ENCODE data around the gene ACAP3. TPM values are rescaled to one million over a fixed set of nuclear protein-coding genes. Genes with fewer than 3 reads are reported as not detected.

Gene ACAP3
- total RNA-seq, 1 donor from 2014 or later = 10.7 TPM

DNA sequence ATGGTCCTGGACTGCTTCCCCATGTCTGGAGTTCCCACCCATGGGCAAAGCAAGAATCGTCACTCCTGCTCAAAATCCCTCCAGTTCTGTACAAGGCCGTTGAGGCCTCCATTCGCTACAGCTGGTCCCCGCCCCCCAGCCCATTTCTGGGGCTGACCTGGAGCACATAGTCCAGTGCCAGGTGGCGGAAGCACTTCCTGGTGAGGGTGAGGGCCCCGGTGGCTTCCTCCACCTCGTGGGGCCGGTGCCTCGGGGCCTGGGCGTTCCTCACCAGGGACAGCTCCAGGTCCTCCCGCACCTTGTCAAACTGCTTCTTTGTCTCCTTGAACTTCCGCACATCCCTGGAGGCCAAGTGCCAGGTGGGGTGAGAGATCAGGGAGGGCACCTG is 7.4 kb downstream of the ACAP3 start:
- no peaks in the 10 kb centered on the region for H3K9me3 ChIP-seq (ENCODE audit: low read depth)
- Mint-ChIP-seq H3K4me3 (no peak overlapping the region), H3K4me1 (peaks cover 5% of the 10 kb centered on the region), H3K27ac (no peak overlapping the region), H3K9me3 (no peaks in the 10 kb centered on the region), H3K36me3 (no peaks in the 10 kb centered on the region), H3K27me3 (ENCODE audit: insufficient read depth, low read depth) (peaks cover 2% of the 10 kb centered on the region)
- TF ChIP-seq EZH2phosphoT487 (IDR thresholded peaks at IDR 0.05) (no peak), EZH2 (IDR thresholded peaks at IDR 0.05) (no peak)
- TF ChIP-seq, protein P1, sequence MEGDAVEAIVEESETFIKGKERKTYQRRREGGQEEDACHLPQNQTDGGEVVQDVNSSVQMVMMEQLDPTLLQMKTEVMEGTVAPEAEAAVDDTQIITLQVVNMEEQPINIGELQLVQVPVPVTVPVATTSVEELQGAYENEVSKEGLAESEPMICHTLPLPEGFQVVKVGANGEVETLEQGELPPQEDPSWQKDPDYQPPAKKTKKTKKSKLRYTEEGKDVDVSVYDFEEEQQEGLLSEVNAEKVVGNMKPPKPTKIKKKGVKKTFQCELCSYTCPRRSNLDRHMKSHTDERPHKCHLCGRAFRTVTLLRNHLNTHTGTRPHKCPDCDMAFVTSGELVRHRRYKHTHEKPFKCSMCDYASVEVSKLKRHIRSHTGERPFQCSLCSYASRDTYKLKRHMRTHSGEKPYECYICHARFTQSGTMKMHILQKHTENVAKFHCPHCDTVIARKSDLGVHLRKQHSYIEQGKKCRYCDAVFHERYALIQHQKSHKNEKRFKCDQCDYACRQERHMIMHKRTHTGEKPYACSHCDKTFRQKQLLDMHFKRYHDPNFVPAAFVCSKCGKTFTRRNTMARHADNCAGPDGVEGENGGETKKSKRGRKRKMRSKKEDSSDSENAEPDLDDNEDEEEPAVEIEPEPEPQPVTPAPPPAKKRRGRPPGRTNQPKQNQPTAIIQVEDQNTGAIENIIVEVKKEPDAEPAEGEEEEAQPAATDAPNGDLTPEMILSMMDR (IDR thresholded peaks at IDR 0.05) = no peak
- H4K20me1 ChIP-seq (ENCODE audit: low read depth) = peaks cover 49% of the 10 kb centered on the region
- no peaks in the 10 kb centered on the region for H3K79me2 ChIP-seq (ENCODE audit: low read depth)
- peaks cover 10% of the 10 kb centered on the region for H3K4me1 ChIP-seq
- no peak overlapping the region for H2AFZ ChIP-seq (replicated peaks)
- H3K27ac ChIP-seq = no peak overlapping the region
- no peak overlapping the region for H3K4me2 ChIP-seq
- H3K9ac ChIP-seq = no peak overlapping the region
- no peak overlapping the region for H3K4me3 ChIP-seq
- no peak for DNase-seq (ENCODE audit: low spot score)
- H3F3A ChIP-seq (ENCODE audit: low read depth) = peaks cover 9% of the 10 kb centered on the region
- H3K36me3 ChIP-seq = no peaks in the 10 kb centered on the region
- no peaks in the 10 kb centered on the region for H3K27me3 ChIP-seq

DNA sequence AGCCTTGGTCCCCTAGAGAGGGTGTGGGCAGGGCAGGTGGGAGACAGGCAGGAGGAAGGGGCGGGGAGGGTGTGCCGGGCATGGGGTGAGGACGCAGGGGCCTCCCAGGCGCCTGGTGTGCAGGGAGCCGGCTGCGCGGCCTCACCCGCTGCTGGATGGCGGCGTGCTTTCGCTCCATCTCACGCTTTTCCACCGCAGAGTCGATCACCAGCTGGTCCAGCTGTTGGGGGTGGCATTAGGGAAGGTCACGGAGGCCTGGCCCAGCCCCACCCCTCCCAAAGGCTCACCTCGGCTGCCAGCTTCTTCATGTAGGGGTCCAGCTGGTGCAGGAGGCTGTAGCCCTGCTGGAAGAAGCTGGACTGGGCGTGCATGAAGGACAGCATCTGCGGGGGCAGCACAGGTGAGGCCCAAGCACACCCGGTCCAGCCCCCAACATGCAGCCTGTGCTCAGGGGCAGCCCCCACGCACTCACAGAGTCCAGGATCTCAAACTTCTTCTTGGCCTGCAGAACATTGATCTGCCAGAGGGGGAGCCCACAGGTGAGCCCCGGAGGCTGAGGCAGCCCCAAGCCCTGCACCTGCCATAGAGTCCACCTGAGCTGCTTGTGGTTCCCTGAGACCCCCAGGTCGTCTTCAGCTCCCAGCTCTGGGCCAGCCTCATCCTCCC is 7.9 kb downstream of the ACAP3 start:
- Histone ChIP-seq H3K79me2 (ENCODE audit: low read depth) (no peaks in the 10 kb centered on the region), H3K9ac (no peak overlapping the region), H3K4me2 (no peak overlapping the region), H3F3A (ENCODE audit: low read depth) (peaks cover 6% of the 10 kb centered on the region), H3K9me3 (ENCODE audit: low read depth) (no peaks in the 10 kb centered on the region), H3K27me3 (no peaks in the 10 kb centered on the region), H3K27ac (no peak overlapping the region), H3K4me1 (peaks cover 5% of the 10 kb centered on the region), H3K36me3 (no peaks in the 10 kb centered on the region), H3K4me3 (no peak overlapping the region), H2AFZ (replicated peaks) (no peak overlapping the region), H4K20me1 (ENCODE audit: low read depth) (peaks cover 49% of the 10 kb centered on the region)
- peak; percentile 31 for DNase-seq (ENCODE audit: low spot score)
- H3K27ac Mint-ChIP-seq = no peak overlapping the region
- TF ChIP-seq, protein P1 (IDR thresholded peaks at IDR 0.05) = peak; percentile 47
- TF ChIP-seq EZH2 (IDR thresholded peaks at IDR 0.05) = no peak
- H3K36me3 Mint-ChIP-seq = no peaks in the 10 kb centered on the region
- H3K4me3 Mint-ChIP-seq = no peak overlapping the region
- H3K27me3 Mint-ChIP-seq (ENCODE audit: insufficient read depth, low read depth) = peaks cover 2% of the 10 kb centered on the region
- no peaks in the 10 kb centered on the region for H3K9me3 Mint-ChIP-seq
- peaks cover 3% of the 10 kb centered on the region for H3K4me1 Mint-ChIP-seq

DNA sequence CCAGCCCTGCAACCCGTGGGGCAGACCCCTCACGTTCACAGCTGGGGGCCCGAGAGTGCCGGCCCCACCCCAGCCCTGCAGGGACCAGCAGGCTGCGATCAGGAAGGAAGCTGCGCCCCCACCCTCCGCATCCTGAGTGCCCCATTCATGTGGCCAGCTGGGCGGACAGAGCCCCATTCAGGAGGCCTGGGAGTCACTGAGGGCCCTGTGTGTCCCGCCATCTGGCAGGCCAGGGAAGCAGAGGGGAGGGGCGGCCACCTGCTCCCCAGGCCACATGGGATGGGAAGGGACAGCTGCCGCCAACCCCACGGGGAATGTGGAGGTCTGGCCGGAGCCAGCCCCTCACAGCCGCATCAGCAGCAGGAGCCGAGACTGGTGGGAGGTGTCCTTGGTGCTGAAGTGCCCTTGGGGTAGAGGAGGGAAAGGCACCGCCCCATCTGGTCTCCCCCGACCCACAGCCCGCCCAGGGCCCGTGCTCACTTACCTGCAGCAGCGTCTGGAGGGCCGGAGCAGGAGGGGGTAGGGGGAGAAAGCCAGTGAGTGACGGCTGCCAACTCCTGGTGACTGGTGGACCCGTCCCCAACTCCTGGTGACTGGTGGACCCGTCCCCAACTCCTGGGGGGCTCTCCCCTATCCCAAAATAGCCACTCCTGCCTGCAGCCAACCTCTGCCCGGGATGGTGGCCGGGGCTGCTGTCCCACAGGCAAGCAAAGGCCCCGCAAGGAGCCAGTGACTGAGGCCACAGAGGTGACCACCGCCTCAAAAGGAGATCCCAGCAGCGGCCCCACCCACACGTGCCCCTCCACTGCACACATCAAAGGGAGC is 8.7 kb downstream of the ACAP3 start:
- H3K27ac ChIP-seq = no peak overlapping the region

More for the DNA sequence above, 8.7 kb downstream of the ACAP3 start:
- no peak overlapping the region for H3K27ac Mint-ChIP-seq
- H3K27me3 Mint-ChIP-seq (ENCODE audit: insufficient read depth, low read depth) = no peaks in the 10 kb centered on the region
- Histone ChIP-seq H2AFZ (replicated peaks) (no peak overlapping the region), H3K9me3 (ENCODE audit: low read depth) (no peaks in the 10 kb centered on the region), H3K36me3 (no peaks in the 10 kb centered on the region), H3K4me3 (no peak overlapping the region), H3K9ac (no peak overlapping the region), H3K79me2 (ENCODE audit: low read depth) (no peaks in the 10 kb centered on the region), H3K4me2 (no peak overlapping the region), H4K20me1 (ENCODE audit: low read depth) (peaks cover 42% of the 10 kb centered on the region), H3K4me1 (no peaks in the 10 kb centered on the region), H3F3A (ENCODE audit: low read depth) (no peaks in the 10 kb centered on the region), H3K27me3 (no peaks in the 10 kb centered on the region)
- H3K9me3 Mint-ChIP-seq = no peaks in the 10 kb centered on the region
- peak; percentile 89 for DNase-seq (ENCODE audit: low spot score)
- no peaks in the 10 kb centered on the region for H3K4me1 Mint-ChIP-seq
- no peaks in the 10 kb centered on the region for H3K36me3 Mint-ChIP-seq
- TF ChIP-seq EZH2 (IDR thresholded peaks at IDR 0.05) = no peak
- no peak overlapping the region for H3K4me3 Mint-ChIP-seq

Data from neural progenitor cell (in vitro differentiated cells).